Ishikawa (cell line): ENCODE results near the gene NOL4L.

Experiments
- CEBPB ChIP-seq: IDR thresholded peaks from 2 replicates; pipeline ENCODE4 v1.6.1; 2012
- CREB1 ChIP-seq: IDR thresholded peaks from 2 replicates; pipeline ENCODE4 v1.6.1; 2012; ENCODE audit warnings: low read depth
- EGR1 ChIP-seq: IDR thresholded peaks from 2 replicates; pipeline ENCODE4 v1.6.1; 2012
- EP300 ChIP-seq: IDR thresholded peaks from 2 replicates; pipeline ENCODE4 v1.6.1; 2012; ENCODE audit warnings: borderline replicate concordance
- FOXM1 ChIP-seq: IDR thresholded peaks from 2 replicates; pipeline ENCODE4 v1.6.1; 2012; ENCODE audit warnings: low read depth, borderline replicate concordance
- NFIC ChIP-seq: IDR thresholded peaks from 2 replicates; pipeline ENCODE4 v1.6.1; 2012
- RAD21 ChIP-seq: IDR thresholded peaks from 2 replicates; pipeline ENCODE4 v1.6.1; 2012; ENCODE audit warnings: low read depth
- TAF1 ChIP-seq: IDR thresholded peaks from 2 replicates; pipeline ENCODE4 v1.6.1; 2012; ENCODE audit warnings: low read depth, mild to moderate bottlenecking
- TCF12 ChIP-seq: IDR thresholded peaks from 2 replicates; pipeline ENCODE4 v1.6.1; 2012; ENCODE audit warnings: low read depth
- TEAD4 ChIP-seq: IDR thresholded peaks from 2 replicates; pipeline ENCODE4 v1.6.1; 2012
- YY1 ChIP-seq: IDR thresholded peaks from 2 replicates; pipeline ENCODE4 v1.6.1; 2012; ENCODE audit warnings: low read depth
- ZBTB7A ChIP-seq: IDR thresholded peaks from 2 replicates; pipeline ENCODE4 v1.6.1; 2012; ENCODE audit warnings: low read depth
- TF ChIP-seq, protein P1 (sequence below): IDR thresholded peaks from 2 replicates; pipeline ENCODE4 v1.6.1; 2012
- TF ChIP-seq, protein P2 (sequence below): IDR thresholded peaks from 2 replicates; pipeline ENCODE4 v1.6.1; 2012; ENCODE audit warnings: low read depth, mild to moderate bottlenecking
- TF ChIP-seq, protein P3 (sequence below): IDR thresholded peaks from 2 replicates; pipeline ENCODE4 v1.6.1; 2012

Gene NOL4L

DNA sequence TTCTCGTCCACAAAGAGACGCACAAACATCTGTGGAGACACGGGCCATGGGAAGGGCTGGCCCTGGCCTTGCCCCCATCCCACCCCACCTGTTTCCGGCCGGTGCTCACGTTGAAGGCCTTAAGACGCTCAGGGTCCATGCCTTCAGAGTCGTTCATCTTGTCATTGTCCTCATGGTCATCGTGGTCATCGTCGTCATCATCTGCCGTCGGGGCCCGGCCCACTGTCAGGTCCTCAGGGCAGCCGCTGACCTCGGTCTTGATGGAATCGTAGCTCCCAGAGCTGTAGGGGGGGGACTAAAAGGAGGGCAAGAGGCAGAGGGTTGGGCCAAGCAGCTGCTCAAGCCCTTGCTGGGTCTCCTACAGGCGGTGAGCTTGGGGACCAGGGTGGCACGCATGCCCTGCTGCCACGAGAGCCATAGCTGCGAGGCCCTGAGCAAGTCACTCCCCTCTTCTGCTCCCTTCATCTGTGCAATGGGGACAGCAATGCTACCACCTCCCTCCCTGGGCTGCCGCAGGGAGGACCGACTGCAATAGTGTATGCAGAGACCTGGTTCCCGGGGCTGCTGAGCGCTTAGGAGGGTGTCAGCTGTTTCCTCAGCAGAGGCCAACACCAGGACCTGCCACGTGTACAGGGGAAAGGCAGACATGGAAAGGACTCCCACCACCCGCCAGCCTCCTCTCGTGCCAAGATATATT lies 131.5 kb downstream of the NOL4L start:
- TF ChIP-seq RAD21 (no peak), YY1 (no peak), CREB1 (no peak), FOXM1 (no peak), CEBPB (no peak), TCF12 (no peak), TEAD4 (no peak), ZBTB7A (no peak)
- TF ChIP-seq, protein P1, sequence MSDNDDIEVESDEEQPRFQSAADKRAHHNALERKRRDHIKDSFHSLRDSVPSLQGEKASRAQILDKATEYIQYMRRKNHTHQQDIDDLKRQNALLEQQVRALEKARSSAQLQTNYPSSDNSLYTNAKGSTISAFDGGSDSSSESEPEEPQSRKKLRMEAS = no peak
- TF ChIP-seq, protein P2, sequence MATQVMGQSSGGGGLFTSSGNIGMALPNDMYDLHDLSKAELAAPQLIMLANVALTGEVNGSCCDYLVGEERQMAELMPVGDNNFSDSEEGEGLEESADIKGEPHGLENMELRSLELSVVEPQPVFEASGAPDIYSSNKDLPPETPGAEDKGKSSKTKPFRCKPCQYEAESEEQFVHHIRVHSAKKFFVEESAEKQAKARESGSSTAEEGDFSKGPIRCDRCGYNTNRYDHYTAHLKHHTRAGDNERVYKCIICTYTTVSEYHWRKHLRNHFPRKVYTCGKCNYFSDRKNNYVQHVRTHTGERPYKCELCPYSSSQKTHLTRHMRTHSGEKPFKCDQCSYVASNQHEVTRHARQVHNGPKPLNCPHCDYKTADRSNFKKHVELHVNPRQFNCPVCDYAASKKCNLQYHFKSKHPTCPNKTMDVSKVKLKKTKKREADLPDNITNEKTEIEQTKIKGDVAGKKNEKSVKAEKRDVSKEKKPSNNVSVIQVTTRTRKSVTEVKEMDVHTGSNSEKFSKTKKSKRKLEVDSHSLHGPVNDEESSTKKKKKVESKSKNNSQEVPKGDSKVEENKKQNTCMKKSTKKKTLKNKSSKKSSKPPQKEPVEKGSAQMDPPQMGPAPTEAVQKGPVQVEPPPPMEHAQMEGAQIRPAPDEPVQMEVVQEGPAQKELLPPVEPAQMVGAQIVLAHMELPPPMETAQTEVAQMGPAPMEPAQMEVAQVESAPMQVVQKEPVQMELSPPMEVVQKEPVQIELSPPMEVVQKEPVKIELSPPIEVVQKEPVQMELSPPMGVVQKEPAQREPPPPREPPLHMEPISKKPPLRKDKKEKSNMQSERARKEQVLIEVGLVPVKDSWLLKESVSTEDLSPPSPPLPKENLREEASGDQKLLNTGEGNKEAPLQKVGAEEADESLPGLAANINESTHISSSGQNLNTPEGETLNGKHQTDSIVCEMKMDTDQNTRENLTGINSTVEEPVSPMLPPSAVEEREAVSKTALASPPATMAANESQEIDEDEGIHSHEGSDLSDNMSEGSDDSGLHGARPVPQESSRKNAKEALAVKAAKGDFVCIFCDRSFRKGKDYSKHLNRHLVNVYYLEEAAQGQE = no peak

DNA sequence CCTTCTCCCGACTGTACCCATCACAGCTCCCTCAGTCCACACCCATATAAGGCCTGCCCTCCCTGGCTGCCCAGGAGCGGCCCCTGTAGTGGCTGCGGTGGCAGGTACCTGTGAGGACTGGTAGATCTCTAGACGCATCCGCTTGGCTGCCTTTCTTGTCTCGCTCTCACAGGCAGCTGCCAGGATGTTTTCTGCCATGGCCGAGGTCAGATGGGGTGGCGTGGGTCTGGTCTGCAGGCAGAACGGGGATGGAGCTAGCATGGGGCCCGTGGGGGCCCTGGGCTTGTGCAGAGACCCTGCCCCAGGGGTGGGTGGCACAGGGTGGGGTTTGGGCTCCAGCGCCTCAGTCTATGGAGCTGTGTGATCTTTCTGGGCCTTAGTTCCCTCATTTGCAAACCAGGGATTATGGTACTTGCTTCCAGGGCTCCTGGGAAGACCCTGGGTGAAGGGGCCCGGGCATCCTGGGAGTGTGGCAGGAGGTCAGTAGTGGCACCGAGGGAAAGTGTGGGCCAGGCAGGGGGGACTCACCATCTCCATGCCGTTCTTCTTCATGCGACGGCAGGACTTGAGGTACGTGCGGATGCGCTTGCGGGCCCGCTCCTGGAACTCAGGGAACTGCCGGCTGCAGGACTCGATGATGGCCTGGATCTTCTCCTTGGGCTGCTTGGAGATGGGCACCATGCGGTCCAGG lies 132.2 kb downstream of the NOL4L start:
- TF ChIP-seq CEBPB = no peak
- no peak for TF ChIP-seq FOXM1
- TF ChIP-seq EGR1 = no peak
- TF ChIP-seq, protein P1 = no peak
- TF ChIP-seq NFIC = no peak
- TF ChIP-seq, protein P3, sequence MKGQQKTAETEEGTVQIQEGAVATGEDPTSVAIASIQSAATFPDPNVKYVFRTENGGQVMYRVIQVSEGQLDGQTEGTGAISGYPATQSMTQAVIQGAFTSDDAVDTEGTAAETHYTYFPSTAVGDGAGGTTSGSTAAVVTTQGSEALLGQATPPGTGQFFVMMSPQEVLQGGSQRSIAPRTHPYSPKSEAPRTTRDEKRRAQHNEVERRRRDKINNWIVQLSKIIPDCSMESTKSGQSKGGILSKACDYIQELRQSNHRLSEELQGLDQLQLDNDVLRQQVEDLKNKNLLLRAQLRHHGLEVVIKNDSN = no peak
- no peak for TF ChIP-seq TCF12
- no peak for TF ChIP-seq YY1
- no peak for TF ChIP-seq RAD21
- TF ChIP-seq EP300 = no peak
- no peak for TF ChIP-seq CREB1
- TF ChIP-seq TAF1 = no peak
- TF ChIP-seq TEAD4 = no peak
- no peak for TF ChIP-seq ZBTB7A
- TF ChIP-seq, protein P2 = no peak

DNA sequence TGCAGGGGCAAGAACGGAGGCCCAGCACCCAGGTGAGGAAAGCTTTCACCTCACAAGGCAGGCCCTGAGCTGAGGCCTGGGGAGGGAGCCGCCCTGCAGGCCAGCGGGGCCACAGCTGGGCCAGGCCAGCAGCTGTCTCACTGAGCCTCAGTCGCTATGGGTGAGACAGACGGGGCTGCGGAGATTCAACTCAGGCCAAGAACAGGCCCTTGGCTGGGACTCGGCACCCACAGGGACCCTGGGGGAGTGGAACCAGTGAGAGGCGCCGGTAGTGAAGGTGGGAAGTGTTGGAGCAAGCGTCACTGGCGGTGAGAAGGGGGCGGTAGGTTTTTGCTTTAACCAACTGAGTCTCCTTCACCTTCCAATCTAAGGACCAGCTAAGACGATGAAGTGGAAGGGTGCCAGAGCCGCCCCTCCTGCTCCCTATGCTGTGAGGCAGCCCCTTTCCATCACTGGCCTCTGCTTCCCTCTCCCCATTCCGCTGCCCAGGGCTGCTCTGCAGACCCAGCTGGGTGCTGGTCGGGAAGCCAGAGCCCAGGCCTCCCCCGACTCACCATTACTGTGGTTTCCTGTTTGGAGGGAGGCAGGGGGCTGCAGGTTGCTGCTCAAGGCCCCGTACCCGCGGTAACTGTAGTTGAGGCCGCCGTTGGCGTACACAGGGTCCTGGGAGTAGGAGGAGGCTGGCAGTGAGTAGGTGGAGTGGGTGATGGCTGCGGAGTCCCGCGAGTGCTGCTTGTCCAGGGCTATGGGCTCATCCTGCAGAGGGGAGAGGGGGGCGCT lies 133.3 kb downstream of the NOL4L start:
- TF ChIP-seq RAD21 (no peak), CREB1 (no peak), YY1 (no peak), EGR1 (no peak), TEAD4 (no peak), NFIC (no peak)
- TF ChIP-seq, protein P1 = no peak

DNA sequence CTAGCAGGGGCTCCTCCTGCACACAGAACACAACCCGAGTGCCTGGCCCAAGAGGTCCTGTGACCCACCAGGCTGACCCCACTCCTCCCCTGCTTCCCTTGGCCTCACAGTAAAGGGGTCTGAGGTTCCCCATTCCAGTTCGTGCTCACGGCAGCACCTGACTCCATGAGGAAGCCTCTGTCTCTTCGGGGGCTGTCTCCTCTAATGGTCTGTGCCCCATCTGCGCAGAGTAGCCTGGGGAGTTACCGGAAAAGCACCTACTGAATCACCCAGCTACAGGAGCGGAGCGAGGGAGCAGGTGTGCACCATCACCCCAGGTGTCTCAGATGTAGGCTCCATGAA lies 133.8 kb downstream of the NOL4L start:
- no peak for TF ChIP-seq TCF12
- no peak for TF ChIP-seq TAF1
- no peak for TF ChIP-seq CEBPB
- TF ChIP-seq YY1 = no peak
- TF ChIP-seq, protein P2 = no peak
- no peak for TF ChIP-seq EP300
- TF ChIP-seq, protein P1 = no peak
- TF ChIP-seq TEAD4 = no peak
- no peak for TF ChIP-seq ZBTB7A
- TF ChIP-seq RAD21 = no peak
- no peak for TF ChIP-seq FOXM1
- TF ChIP-seq, protein P3 = no peak
- TF ChIP-seq NFIC = no peak
- no peak for TF ChIP-seq EGR1
- TF ChIP-seq CREB1 = no peak
